Right hindlimb (tissue), 1 donor: Measurements from ENCODE around the gene FBXO47.
"Not testable (repeated sequence)": the region's sequence is repeated elsewhere in the genome, so short reads cannot be mapped to it uniquely, and the experiment has no call there.

ENCODE experiments used
- DNase-seq: peaks from one replicate; pipeline ENCODE4 v3.0.0-alpha.2; 2018

Gene FBXO47

GRCh38 chr17:38921756-38922411, 45.3 kb downstream of the FBXO47 start:
- DNase-seq, result no peak

- DNase-seq, result no peak
Observed at GRCh38 chr17:38920374-38921291, 46.6 kb downstream of the FBXO47 start.

GRCh38 chr17:38919316-38920078, 47.7 kb downstream of the FBXO47 start:
- DNase-seq, result no peak

- no peak for DNase-seq
Observed at GRCh38 chr17:38918916-38919315, 48.3 kb downstream of the FBXO47 start.

GRCh38 chr17:38918129-38918913, 48.9 kb downstream of the FBXO47 start:
- no peak for DNase-seq

- no peak for DNase-seq
Observed at GRCh38 chr17:38917259-38917658, 49.9 kb downstream of the FBXO47 start.

GRCh38 chr17:38916771-38917170, 50.4 kb downstream of the FBXO47 start:
- no peak for DNase-seq

GRCh38 chr17:38915639-38915995, 51.6 kb downstream of the FBXO47 start:
- no peak for DNase-seq

GRCh38 chr17:38914741-38915638, 52.2 kb downstream of the FBXO47 start:
- peak; percentile 24 for DNase-seq

GRCh38 chr17:38912221-38912813, 54.9 kb downstream of the FBXO47 start:
- peak; percentile 24 for DNase-seq

GRCh38 chr17:38911731-38912081, 55.5 kb downstream of the FBXO47 start:
- DNase-seq, result not testable (repeated sequence)

- DNase-seq, result peak; percentile 13
Observed at GRCh38 chr17:38911081-38911730, 56.0 kb downstream of the FBXO47 start.

GRCh38 chr17:38910325-38910724, 56.9 kb downstream of the FBXO47 start:
- peak; percentile 10 for DNase-seq

- DNase-seq, result no peak
Observed at GRCh38 chr17:38908676-38909181, 58.5 kb downstream of the FBXO47 start.

- no peak for DNase-seq
Observed at GRCh38 chr17:38907930-38908675, 59.1 kb downstream of the FBXO47 start.

GRCh38 chr17:38906460-38907228, 60.6 kb downstream of the FBXO47 start:
- no peak for DNase-seq

- DNase-seq, result no peak
Observed at GRCh38 chr17:38905375-38905774, 61.8 kb downstream of the FBXO47 start.

GRCh38 chr17:38904892-38905291, 62.3 kb downstream of the FBXO47 start:
- no peak for DNase-seq

GRCh38 chr17:38903404-38903803, 63.8 kb downstream of the FBXO47 start:
- DNase-seq, result no peak
